Activated T-cell treated with anti-CD3 and anti-CD28 coated beads for 1 hour (primary cell): ENCODE measurements around the gene SPEN.
"Not testable (repeated sequence)": the region's sequence is repeated elsewhere in the genome, so short reads cannot be mapped to it uniquely, and the experiment has no call there.

ENCODE experiments used
- DNase-seq: peaks from one replicate; pipeline ENCODE4 v3.0.0-alpha.2; 2020; ENCODE audit warnings: low read depth

SPEN gene

GRCh38 chr1:15852828-15853302 lies 5.4 kb downstream of the SPEN start:
- no peak for DNase-seq

GRCh38 chr1:15856888-15857287 lies 9.4 kb downstream of the SPEN start:
- no peak for DNase-seq

GRCh38 chr1:15858069-15858670 lies 10.7 kb downstream of the SPEN start:
- DNase-seq = no peak

- DNase-seq = no peak
Observed at GRCh38 chr1:15858672-15859372, 11.3 kb downstream of the SPEN start.

- DNase-seq = no peak
Observed at GRCh38 chr1:15863156-15863901, 15.8 kb downstream of the SPEN start.

GRCh38 chr1:15866721-15867201 lies 19.3 kb downstream of the SPEN start:
- DNase-seq = no peak

GRCh38 chr1:15867288-15867687 lies 19.8 kb downstream of the SPEN start:
- DNase-seq = no peak

GRCh38 chr1:15869413-15869812 lies 21.9 kb downstream of the SPEN start:
- no peak for DNase-seq

- no peak for DNase-seq
Observed at GRCh38 chr1:15870421-15870820, 22.9 kb downstream of the SPEN start.

- no peak for DNase-seq
Observed at GRCh38 chr1:15874471-15874870, 27.0 kb downstream of the SPEN start.

- DNase-seq = no peak
Observed at GRCh38 chr1:15876357-15877055, 29.0 kb downstream of the SPEN start.

- no peak for DNase-seq
Observed at GRCh38 chr1:15881961-15882360, 34.5 kb downstream of the SPEN start.

GRCh38 chr1:15882665-15883064 lies 35.2 kb downstream of the SPEN start:
- DNase-seq = no peak

GRCh38 chr1:15883326-15883725 lies 35.8 kb downstream of the SPEN start:
- DNase-seq = no peak

GRCh38 chr1:15884477-15884876 lies 37.0 kb downstream of the SPEN start:
- DNase-seq = no peak

- DNase-seq = no peak
Observed at GRCh38 chr1:15885269-15885668, 37.8 kb downstream of the SPEN start.

- peak; percentile 17 for DNase-seq
Observed at GRCh38 chr1:15885701-15886610, 38.4 kb downstream of the SPEN start.

GRCh38 chr1:15886611-15887167 lies 39.2 kb downstream of the SPEN start:
- no peak for DNase-seq

- DNase-seq = not testable (repeated sequence)
Observed at GRCh38 chr1:15892857-15893599, 45.5 kb downstream of the SPEN start.

GRCh38 chr1:15895233-15895632 lies 47.7 kb downstream of the SPEN start:
- DNase-seq = no peak
